NCI-H128 (cell line): ENCODE results near the gene WDFY2.

Experiments used
- DNase-seq: peaks from one replicate; lab custom pipeline; 2025; ENCODE audit not compliant: unreplicated experiment; lab: John Stamatoyannopoulos, UW

The WDFY2 gene

GRCh38 chr13:51783428-51784094, 199.3 kb downstream of the WDFY2 start:
- no peak for DNase-seq

GRCh38 chr13:51784097-51784496, 199.8 kb downstream of the WDFY2 start:
- no peak for DNase-seq

DNA sequence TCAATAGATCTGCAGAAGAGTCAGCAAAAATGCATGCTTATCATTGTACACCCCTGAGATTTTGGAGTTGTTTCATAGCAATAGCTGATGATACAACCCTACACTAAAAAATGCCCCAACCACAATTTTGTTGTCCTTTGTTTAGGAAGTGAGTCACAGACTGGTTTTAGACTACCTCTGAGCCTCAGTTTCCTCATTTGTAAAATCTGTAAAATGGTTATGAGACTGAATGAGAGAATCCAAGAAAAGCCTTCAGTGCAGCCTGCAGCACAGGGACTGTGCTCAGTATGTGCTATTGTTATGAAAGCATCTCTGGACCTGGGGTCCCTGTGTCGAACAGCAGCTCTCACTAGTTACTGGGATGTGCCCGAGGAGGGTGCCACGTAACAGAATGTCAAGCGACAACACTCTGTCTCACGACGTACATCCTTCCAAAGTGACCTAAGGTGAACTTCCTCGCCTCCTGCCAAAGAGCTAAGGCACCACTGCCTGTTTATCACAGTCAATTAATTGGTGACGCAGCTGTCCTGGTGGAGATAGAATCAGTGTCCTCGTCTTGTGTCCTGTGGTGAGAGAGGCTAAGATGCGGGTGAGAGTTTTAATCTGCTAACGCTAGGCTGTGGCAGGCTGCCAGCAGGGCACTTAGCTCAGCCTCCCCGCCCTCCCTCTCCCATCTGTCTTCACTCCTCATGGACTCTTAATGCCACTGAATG, 201.6 kb downstream of the WDFY2 start:
- peak; percentile 93 for DNase-seq

DNA sequence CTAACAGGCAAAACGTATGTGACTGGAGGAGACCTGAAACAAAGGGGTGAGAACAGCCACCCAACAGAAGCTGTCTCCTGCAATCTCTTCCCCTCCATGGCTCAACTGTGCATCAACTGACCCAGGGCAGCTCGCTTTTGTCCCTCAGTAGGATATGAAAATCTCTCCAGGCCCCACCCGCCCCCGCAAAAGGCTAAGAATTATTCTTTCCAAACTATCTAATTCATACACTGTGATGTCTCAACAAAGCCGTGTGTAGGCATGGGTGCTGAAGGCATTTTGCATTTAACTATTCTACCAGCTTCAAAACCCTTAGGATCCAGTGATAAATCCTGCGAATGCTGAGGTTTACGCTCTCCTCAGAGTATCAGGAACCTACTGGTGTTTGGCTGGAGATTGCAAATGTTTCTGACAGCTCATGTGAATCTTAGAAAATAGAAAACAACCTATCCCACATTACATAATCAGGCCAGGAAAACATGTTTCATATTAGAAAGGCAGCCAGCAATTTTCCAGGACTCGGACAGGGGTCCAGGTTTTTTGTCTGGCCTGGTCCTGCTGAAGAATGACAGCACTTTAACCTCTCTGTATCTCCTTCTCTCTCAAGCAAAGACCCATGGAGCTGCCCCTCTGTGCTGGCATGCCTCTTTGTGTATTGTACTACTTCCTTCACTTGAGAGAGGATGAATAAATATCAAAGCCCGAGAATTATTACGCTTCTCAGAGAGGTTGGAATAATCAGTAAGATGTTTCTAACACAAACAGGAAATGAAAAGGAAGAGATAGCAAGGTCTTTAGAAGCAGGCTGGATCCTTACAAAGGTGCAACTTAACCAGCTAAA, 202.4 kb downstream of the WDFY2 start:
- DNase-seq = no peak

GRCh38 chr13:51793570-51794271, 209.5 kb downstream of the WDFY2 start:
- DNase-seq = no peak

GRCh38 chr13:51794964-51795363, 210.7 kb downstream of the WDFY2 start:
- no peak for DNase-seq

GRCh38 chr13:51795419-51795818, 211.2 kb downstream of the WDFY2 start:
- DNase-seq = no peak

DNA sequence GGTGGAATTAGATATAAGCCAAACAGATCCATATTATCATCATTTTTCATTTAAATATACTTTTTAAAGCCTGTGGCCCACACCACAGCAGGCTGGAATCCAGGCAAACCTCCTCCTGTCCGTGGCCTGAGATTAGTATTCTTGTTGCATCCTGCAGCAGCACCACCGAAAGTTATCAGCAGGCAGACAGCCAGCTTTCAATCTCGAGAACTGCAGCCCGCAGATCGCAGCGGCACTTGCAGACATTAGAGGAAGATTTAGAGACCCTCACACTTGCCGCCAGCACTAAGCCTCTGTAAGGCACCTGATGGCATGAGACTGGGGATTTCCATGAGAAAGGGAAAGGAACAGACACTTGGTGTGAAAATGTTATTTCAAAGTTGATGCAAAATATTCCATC, 212.3 kb downstream of the WDFY2 start:
- no peak for DNase-seq

DNA sequence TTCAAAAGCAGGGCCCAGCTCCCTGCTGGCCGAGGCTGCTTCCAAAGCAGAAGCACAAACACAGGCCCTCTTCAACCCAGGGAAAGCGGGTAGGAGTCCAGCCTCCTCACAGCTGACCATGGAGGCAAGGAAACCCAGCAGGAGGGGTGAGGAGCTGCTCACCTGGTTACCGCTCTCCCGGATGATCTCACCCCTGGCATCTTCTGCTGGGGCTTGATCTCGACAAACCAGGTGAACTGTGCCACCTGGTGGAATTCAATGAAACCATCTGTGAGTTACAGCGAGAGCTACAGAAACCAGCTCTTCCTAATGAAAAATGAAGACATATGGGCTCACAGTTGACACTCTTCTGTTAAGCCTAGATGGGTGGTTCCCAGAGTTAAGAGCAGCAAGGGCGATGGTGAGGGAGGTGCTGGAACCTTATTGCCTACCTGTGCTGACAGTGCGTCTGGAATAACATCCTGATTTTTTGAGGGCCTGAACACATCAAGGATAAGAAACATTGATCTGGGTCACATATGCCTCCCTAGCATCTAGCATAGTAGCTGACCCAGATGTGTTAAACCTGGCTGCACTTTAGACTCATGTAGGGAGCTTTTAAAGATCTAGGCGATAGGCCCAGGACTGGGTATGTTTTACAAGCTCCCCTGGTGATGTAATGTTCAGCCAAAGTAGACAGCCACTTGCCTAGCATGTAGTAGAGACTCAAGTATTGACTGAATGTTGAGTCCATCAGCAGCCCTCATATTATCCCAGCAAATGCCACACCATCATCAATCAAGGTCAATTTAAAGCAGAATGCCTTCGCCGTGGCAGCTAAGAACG, 213.6 kb downstream of the WDFY2 start:
- peak; percentile 73 for DNase-seq

GRCh38 chr13:51799261-51799660, 215.0 kb downstream of the WDFY2 start:
- DNase-seq = no peak

DNA sequence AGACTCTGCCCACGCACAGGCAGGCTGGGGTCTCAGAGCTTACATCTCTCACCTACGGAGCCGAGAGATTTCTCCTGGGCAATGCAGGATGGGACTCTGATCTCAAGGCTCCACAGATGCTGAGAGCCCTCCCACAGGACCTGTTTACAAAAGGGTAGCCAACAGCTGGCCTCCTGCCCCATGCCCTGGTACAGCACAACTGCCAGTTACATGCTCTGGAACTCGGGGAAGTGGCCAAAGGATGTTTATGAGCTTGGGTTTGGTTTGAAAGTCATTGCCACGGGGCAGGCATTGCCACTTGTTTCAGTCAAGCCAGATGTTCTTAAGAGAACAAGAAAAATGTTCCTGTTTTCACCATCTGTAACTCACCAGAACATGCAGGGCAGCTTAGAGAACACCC, 216.2 kb downstream of the WDFY2 start:
- DNase-seq = no peak

- DNase-seq = peak; percentile 35
Observed at GRCh38 chr13:51801631-51802099, 217.4 kb downstream of the WDFY2 start.

- no peak for DNase-seq
Observed at GRCh38 chr13:51802631-51803418, 218.6 kb downstream of the WDFY2 start.

DNA sequence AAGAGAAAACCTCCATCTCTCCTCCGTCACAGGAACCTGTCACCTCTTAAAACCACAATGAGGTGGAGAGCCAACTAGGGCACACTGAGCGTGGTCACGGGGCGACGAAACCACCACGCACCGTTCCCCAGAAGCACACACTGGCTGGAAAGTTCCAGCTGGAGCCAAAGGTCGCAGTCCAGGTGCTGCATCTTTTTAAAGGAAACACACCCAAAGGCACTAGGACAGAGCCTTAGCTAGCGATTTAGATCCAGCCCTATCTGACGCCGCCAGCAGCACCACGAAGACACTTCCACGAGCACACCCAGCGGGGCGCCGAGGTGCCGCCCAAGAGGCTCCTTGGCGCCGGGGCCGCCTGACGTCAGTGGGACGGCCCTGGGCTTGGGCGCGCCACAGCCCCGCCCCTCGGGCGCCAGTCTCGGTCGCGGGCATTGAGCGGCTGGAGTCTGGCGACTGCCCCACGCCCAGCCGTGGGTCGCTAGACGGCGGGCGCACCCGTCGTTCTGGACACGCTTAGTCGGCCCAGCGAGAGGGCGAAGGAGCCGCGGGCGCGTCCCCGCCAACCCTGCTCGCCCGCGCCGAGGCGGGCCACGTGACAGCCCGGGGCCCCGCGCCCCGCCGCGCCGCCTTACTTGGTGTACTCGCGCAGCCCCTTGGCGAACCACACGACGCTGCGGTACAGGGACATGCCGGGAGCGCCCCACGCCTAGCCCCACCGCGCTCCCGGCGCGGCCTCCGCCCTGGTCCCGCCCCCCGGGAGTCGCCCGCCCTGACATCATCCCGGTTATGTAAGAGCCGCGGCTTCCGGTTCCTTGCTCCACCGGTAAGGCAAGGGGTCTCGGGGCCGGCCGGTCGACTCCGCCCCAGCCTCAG, 219.4 kb downstream of the WDFY2 start, which contains the start of gene DHRS12:
DHRS12 (minus strand) TSS at position 742 of the 873 bp plus-strand sequence. CDS start 4,504 bp downstream, outside the sequence.
- DNase-seq = peak; percentile 59

DNA sequence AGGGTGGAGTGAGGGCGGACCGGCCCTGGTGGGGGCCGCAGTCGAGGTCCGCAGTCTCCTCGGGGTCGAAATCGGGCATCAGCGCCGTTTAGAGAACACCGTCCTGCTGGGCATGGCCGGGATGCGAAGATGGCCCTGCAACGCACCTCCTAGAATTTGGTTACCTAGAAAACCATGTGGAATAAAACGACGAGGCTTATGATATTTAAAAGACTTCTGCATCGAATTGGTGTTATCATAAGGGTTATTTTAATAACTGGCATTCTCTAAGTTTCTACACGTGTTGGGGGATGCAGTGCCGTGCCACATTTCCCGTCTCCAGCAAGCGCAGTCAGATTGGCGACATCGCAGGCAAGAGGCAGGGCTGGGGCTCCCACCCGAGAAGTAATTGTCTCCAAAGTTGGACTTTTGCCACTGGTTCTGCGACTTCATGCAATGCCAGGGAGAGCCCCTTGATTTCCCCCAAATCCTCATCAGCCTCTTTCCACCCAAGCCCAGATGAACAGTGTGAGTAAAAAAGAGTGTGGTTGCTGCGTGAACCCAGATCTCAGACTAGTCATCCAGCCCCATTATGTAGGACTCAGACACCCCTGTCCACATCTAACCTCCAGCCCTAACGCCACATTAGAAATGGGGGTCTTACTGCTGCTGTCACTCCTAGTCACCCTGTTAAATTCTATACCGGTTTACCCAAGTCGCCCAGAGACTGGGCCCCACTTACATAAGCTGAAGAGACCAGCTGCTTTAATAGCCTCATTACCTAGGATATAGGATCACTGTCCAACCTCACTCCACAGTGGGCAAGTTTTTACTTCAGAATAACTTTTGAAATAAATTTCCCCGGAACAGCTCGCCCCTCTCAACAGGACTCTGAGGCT, 220.3 kb downstream of the WDFY2 start:
- DNase-seq = no peak

- no peak for DNase-seq
Observed at GRCh38 chr13:51805313-51805712, 221.1 kb downstream of the WDFY2 start.

DNA sequence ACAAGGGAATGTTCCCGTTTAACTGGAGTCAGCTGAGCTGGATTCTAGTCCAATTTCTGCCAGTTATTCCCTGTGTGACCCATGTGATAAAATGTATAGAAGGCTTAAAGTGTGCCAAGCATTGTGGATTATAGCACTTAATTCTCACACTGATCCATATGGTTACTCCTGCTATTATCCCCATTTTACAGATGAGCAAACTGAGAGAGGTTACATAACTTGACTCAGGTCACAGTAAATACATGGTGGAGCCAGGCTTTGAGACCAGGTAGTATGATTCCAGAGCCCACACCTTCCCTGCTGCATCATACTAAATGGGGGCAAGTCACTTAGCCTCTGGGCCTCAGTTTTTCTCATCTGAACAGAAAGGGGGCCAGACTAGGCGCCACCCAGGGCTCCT, 221.7 kb downstream of the WDFY2 start:
- DNase-seq = no peak
